ENCODE results near the gene DOP1B. TPM values are rescaled to one million over a fixed set of nuclear protein-coding genes. Genes with fewer than 3 reads are reported as not detected.

DOP1B gene
- polyA plus RNA-seq, 1 experiment: 8.5 TPM

- no peaks in the 10 kb centered on the region for H3K27me3 ChIP-seq (ENCODE audit: control insufficient read depth, insufficient read depth, low read length)
- TF ChIP-seq, protein P1, sequence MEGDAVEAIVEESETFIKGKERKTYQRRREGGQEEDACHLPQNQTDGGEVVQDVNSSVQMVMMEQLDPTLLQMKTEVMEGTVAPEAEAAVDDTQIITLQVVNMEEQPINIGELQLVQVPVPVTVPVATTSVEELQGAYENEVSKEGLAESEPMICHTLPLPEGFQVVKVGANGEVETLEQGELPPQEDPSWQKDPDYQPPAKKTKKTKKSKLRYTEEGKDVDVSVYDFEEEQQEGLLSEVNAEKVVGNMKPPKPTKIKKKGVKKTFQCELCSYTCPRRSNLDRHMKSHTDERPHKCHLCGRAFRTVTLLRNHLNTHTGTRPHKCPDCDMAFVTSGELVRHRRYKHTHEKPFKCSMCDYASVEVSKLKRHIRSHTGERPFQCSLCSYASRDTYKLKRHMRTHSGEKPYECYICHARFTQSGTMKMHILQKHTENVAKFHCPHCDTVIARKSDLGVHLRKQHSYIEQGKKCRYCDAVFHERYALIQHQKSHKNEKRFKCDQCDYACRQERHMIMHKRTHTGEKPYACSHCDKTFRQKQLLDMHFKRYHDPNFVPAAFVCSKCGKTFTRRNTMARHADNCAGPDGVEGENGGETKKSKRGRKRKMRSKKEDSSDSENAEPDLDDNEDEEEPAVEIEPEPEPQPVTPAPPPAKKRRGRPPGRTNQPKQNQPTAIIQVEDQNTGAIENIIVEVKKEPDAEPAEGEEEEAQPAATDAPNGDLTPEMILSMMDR (IDR thresholded peaks at IDR 0.05; ENCODE audit: insufficient read depth, low read depth, low read length): no peak
- POLR2A ChIA-PET: no interaction called here
- peaks cover 3% of the 10 kb centered on the region; the same call in 1 of the 2 replicates for H3K36me3 ChIP-seq (ENCODE audit: control insufficient read depth, insufficient read depth, low read length)
- no peak for DNase-seq (ENCODE audit: low read depth)
- H3K4me3 ChIP-seq (ENCODE audit: low read depth, low read length): no peak overlapping the region
- CTCF ChIA-PET: interaction anchor here (1.1 to 6.3 kb wide), 3 partner anchors 9 to 110 kb away, joined by 3 to 39 read pairs (median 16); no protein-coding TSS in a partner anchor
Observed at GRCh38 chr21:36149788-36150711, 6.6 kb upstream of the DOP1B start.

DNA sequence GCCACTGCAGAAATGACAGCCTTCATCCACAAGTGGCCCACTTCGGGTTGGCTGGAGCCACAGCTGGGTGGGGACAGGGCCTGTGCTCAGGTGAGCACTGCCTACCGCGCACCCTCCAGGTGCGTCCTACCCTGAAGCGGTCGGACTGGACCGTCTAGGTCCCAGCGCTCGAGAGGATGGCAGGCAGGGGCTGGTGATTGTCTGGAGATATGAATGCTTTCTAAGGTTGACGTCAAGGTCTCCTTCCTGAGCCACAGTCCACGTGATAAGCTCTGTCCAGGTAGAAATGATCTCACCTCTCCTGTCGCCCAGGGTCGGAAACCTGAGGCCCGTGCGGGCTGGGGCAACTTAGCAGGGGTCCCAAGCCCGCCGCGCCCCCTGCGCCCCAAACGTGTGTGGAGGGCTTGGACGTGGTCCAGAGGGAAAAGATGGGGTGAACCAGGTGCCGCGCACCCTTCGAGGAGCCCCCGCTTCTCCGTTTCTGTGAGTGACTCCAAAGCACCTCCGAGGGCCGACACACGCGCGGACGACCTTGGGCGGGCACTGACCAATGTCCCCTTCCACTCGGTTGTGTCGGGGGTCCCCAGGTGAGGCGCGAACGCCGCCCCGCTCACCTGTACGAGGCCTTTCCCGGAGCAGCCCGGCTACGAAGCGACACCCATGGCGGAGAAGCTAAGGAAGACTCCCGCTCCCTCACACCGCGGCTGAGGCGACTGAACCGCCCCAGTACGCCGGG is 853 bp upstream of the DOP1B start:
- DNase-seq (ENCODE audit: low read depth): no peak
- Histone ChIP-seq H3K36me3 (ENCODE audit: control insufficient read depth, insufficient read depth, low read length) (peaks cover 2% of the 10 kb centered on the region; the same call in 1 of the 2 replicates), H3K4me3 (ENCODE audit: low read depth, low read length) (peak overlapping the region; percentile 91), H3K27me3 (ENCODE audit: control insufficient read depth, insufficient read depth, low read length) (no peaks in the 10 kb centered on the region)
- TF ChIP-seq, protein P1 (IDR thresholded peaks at IDR 0.05; ENCODE audit: insufficient read depth, low read depth, low read length): no peak
- POLR2A ChIA-PET: interaction anchor here (0.6 kb wide), 1 partner anchor 165 kb away, joined by 5 read pairs; the partner anchor contains the start of gene MORC3
- CTCF ChIA-PET: interaction anchor here (0.7 to 1.2 kb wide), 3 partner anchors 14 to 266 kb away, joined by 3 to 5 read pairs (median 4); no protein-coding TSS in a partner anchor

DNA sequence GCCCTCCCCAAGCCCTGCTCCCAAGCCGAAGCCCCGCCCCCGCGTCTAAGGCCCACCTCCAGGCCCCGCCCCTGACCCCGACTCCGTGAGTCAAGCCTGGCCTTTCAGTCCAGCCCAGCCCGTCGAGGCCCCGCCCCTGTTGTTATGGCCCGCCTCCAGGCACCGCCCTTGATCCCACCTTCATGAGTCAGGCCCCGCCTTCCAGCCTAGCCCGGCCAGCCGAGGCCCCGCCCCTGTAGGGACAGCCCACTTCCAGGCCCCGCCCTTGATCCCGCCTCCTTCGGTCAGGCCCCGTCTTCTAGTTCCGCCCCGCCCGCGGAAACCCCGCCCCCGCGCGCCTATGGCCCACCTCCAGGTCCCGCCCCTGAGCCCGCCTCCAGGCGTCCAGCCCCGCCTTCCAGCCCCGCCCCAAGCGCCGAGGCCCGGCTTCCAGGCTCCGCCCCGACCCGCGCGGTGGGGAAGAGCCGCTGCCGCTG is 247 bp upstream of the DOP1B start:
- Histone ChIP-seq H3K4me3 (ENCODE audit: low read depth, low read length) (peak overlapping the region; percentile 91), H3K36me3 (ENCODE audit: control insufficient read depth, insufficient read depth, low read length) (peaks cover 2% of the 10 kb centered on the region; the same call in 1 of the 2 replicates), H3K27me3 (ENCODE audit: control insufficient read depth, insufficient read depth, low read length) (no peaks in the 10 kb centered on the region)
- ChIA-PET CTCF (interaction anchor here (0.7 to 1.2 kb wide), 3 partner anchors 14 to 265 kb away, joined by 3 to 5 read pairs (median 4); no protein-coding TSS in a partner anchor), POLR2A (interaction anchor here (0.6 kb wide), 1 partner anchor 164 kb away, joined by 5 read pairs; the partner anchor contains the start of gene MORC3)
- TF ChIP-seq, protein P1 (IDR thresholded peaks at IDR 0.05; ENCODE audit: insufficient read depth, low read depth, low read length): no peak
- DNase-seq (ENCODE audit: low read depth): peak; percentile 91

GRCh38 chr21:36159356-36159921 is 2.8 kb downstream of the DOP1B start:
- CTCF ChIA-PET: interaction anchor here (1.1 to 1.2 kb wide), 2 partner anchors 12 to 44 kb away, joined by 3 read pairs; no protein-coding TSS in a partner anchor
- POLR2A ChIA-PET: no interaction called here
- TF ChIP-seq, protein P1 (IDR thresholded peaks at IDR 0.05; ENCODE audit: insufficient read depth, low read depth, low read length): no peak

More at GRCh38 chr21:36159356-36159921, 2.8 kb downstream of the DOP1B start:
- H3K36me3 ChIP-seq (ENCODE audit: control insufficient read depth, insufficient read depth, low read length): peaks cover 2% of the 10 kb centered on the region; the same call in 1 of the 2 replicates
- no peaks in the 10 kb centered on the region for H3K27me3 ChIP-seq (ENCODE audit: control insufficient read depth, insufficient read depth, low read length)
- H3K4me3 ChIP-seq (ENCODE audit: low read depth, low read length): no peak overlapping the region
- DNase-seq (ENCODE audit: low read depth): no peak
